Caco-2 (cell line): Measurements from ENCODE around the gene VASH1. TPM values are rescaled to one million over a fixed set of nuclear protein-coding genes. Genes with fewer than 3 reads are reported as not detected.

ENCODE experiments used
- BruUV-seq: library from RNA; stranded (reverse); fragments of 400-500 nt; replicated peaks from 2 replicates; lab custom pipeline; 2021; lab: Mats Ljungman, UMichigan
- CTCF ChIA-PET: fragments of 300-600 bp; sonication (Branson Sonifier 250); formaldehyde crosslinking; loops from one replicate; lab custom pipeline; 2022; ENCODE audit warnings: antibody characterized with exemption; lab: Charles Lee
- POLR2A ChIA-PET: fragments of 300-600 bp; sonication (Branson Sonifier 250); formaldehyde crosslinking; loops from one replicate; lab custom pipeline; 2022; ENCODE audit warnings: antibody characterized with exemption; lab: Charles Lee
- DNase-seq, 2 experiments: peaks; one replicate each; pipeline versions ENCODE4 v3.0.0 to v3.0.0-alpha.2; 2020 to 2022
- H3K27me3 ChIP-seq: replicated peaks from 2 replicates; pipeline ENCODE4 v1.6.0; 2011; ENCODE audit warnings: low read length; ENCODE audit not compliant: control insufficient read depth, insufficient read depth
- H3K36me3 ChIP-seq: 2 replicates; pipeline ENCODE4 v1.5.1; 2011; ENCODE audit warnings: low read length; ENCODE audit not compliant: control insufficient read depth, insufficient read depth
- H3K4me1 ChIP-seq: fragments of 250-450 bp; sonication (Bioruptor Pico); 2 replicates; pipeline ENCODE4 v1.5.1; 2020; ENCODE audit warnings: mild to moderate bottlenecking
- H3K4me3 ChIP-seq: 2 replicates; pipeline ENCODE4 v1.5.1; 2011; ENCODE audit warnings: low read depth, mild to moderate bottlenecking, control low read depth, low read length
- H3K9me3 ChIP-seq: fragments of 250-450 bp; sonication (Bioruptor Pico); 2 replicates; pipeline ENCODE4 v1.5.1; 2020; ENCODE audit warnings: mild to moderate bottlenecking, moderate library complexity
- H3K27ac Mint-ChIP-seq: one replicate; pipeline ENCODE4 v1.8.0; 2022; ENCODE audit warnings: mixed read lengths; ENCODE audit not compliant: unreplicated experiment
- H3K27me3 Mint-ChIP-seq: one replicate; pipeline ENCODE4 v1.8.0; 2022; ENCODE audit warnings: mixed read lengths; ENCODE audit not compliant: insufficient read depth, unreplicated experiment
- H3K36me3 Mint-ChIP-seq: one replicate; pipeline ENCODE4 v1.8.0; 2022; ENCODE audit warnings: mild to moderate bottlenecking, mixed read lengths; ENCODE audit not compliant: insufficient read depth, unreplicated experiment
- H3K4me1 Mint-ChIP-seq: one replicate; pipeline ENCODE4 v1.8.0; 2022; ENCODE audit warnings: low read depth, mixed read lengths; ENCODE audit not compliant: unreplicated experiment
- H3K4me3 Mint-ChIP-seq: one replicate; pipeline ENCODE4 v1.8.0; 2022; ENCODE audit warnings: mild to moderate bottlenecking, moderate library complexity, mixed read lengths; ENCODE audit not compliant: unreplicated experiment
- H3K9me3 Mint-ChIP-seq: one replicate; pipeline ENCODE4 v1.8.0; 2022; ENCODE audit warnings: mixed read lengths; ENCODE audit not compliant: unreplicated experiment
- CTCF ChIP-seq, 2 experiments: fragments of 200-600 bp in 1 of 2; IDR thresholded peaks; 1 replicate in 1 of 2; 2 replicates in 1 of 2; pipeline versions ENCODE4 v1.5.1 to v1.8.0; 2011 to 2022; ENCODE audit warnings: antibody characterized with exemption in 1 of 2, control low read depth in 1 of 2, inconsistent platforms in 1 of 2, low read depth in 1 of 2, low read length in 1 of 2, mild to moderate bottlenecking in 1 of 2, moderate library complexity in 1 of 2; ENCODE audit not compliant: insufficient read depth in 1 of 2, severe bottlenecking in 1 of 2, unreplicated experiment in 1 of 2
- intact Hi-C: fragments of 100-400 bp; cut with micrococcal nuclease; formaldehyde crosslinking; loops from one replicate; pipeline ENCODE4 v1.10.0; 2022; ENCODE audit not compliant: unreplicated experiment
- total RNA-seq: library from RNA; stranded (reverse); gene quantifications from 2 replicates; pipeline ENCODE4 v1.2.3, GENCODE V29; 2022

VASH1 gene
- total RNA-seq, 1 experiment from 2014 or later, result 0.18 TPM

DNA sequence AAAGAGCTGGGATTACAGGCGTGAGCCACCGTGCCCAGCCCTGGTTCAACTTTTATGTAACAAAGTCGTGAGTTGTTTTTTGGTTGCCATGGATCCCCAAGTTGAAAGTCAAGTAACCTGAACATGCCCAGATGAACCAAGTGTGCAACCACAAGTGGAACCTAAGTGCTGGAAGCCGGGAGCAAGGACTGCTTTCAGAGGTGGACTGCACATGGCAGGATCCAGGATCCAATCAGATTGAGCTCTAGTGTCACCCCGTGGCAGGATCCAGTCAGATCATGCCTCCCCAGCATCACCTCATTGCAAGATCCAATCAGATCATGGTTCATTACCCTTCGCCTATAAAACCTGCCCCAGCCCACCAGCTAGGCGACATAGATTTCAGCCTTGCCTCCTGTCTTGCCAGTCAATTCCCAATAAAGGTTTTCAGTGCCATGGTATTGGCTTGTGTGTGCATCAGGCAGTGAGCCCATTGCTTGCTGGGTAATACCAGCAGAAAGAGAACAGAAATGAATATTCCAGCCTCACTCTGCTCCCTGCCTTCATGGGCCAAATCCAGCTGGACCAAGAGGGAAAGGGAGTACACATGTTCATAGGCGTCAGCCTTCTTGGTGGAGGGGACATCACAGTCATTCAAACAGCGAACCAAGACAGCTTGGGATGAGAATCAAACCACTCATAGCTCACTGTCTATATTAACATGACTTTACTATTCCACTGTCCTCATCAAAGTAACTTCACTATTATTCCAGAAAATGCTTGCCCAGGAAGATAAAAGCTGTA is 43.6 kb upstream of the VASH1 start:
- Histone ChIP-seq H3K4me1 (no peaks in the 10 kb centered on the region), H3K4me3 (no peak overlapping the region), H3K36me3 (no peaks in the 10 kb centered on the region), H3K27me3 (no peaks in the 10 kb centered on the region), H3K9me3 (no peaks in the 10 kb centered on the region)
- CTCF ChIA-PET, result no interaction called here
- intact Hi-C loops, result no loop called here
- H3K27me3 Mint-ChIP-seq, result peaks cover 13% of the 10 kb centered on the region
- no peak overlapping the region for H3K4me3 Mint-ChIP-seq
- no peak overlapping the region for H3K27ac Mint-ChIP-seq
- H3K4me1 Mint-ChIP-seq, result no peaks in the 10 kb centered on the region
- no TSS peak for BruUV-seq
- H3K36me3 Mint-ChIP-seq, result no peaks in the 10 kb centered on the region
- POLR2A ChIA-PET, result no interaction called here
- no peak for DNase-seq
- no peak for TF ChIP-seq CTCF (IDR thresholded peaks at IDR 0.05; ENCODE audit: insufficient read depth in 1 of 2, low read depth in 1 of 2, low read length in 1 of 2, severe bottlenecking in 1 of 2, unreplicated experiment in 1 of 2)
- H3K9me3 Mint-ChIP-seq, result no peaks in the 10 kb centered on the region

DNA sequence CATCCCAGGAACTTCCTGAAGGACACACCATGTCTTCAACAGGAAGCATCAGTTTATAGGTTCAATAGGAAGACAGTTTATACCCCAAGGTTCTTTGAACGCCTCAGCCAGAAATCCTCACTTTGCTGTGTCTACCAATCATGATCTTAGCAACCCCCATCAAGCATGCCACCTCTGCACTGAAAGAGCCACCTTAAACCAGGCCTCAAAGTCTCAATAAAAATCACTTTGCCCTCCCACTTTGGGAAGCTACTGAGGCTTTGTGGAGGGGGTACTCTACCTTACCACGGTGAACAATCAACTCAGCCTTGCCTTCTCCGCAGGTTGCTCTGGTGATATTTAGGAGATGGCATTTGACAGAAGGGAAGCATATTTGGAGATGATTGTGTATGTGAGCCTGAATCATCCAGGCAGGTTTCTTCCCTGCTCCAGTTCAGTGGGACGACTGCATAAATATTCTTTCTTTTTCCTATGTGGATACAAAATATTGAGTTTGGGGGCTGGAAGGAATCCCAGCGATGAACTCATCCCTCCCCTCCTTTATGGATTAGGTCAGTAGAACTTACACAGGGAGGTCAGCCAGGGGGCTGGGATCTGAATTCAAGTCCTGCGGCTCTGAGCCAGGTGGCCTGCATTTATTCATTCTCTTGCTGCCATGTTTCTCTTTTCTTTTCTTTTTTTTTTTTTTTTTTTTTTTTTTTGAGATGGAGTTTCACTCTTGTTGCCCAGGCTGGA is 42.8 kb upstream of the VASH1 start:
- POLR2A ChIA-PET, result no interaction called here
- Mint-ChIP-seq H3K4me1 (no peaks in the 10 kb centered on the region), H3K9me3 (no peaks in the 10 kb centered on the region), H3K27me3 (peaks cover 11% of the 10 kb centered on the region), H3K36me3 (no peaks in the 10 kb centered on the region), H3K4me3 (no peak overlapping the region), H3K27ac (no peak overlapping the region)
- H3K4me1 ChIP-seq, result no peaks in the 10 kb centered on the region
- no peaks in the 10 kb centered on the region for H3K9me3 ChIP-seq
- CTCF ChIA-PET, result no interaction called here
- H3K27me3 ChIP-seq, result no peaks in the 10 kb centered on the region
- intact Hi-C loops, result no loop called here
- no peak for TF ChIP-seq CTCF (IDR thresholded peaks at IDR 0.05; ENCODE audit: insufficient read depth in 1 of 2, low read depth in 1 of 2, low read length in 1 of 2, severe bottlenecking in 1 of 2, unreplicated experiment in 1 of 2)
- BruUV-seq, result no TSS peak
- no peak overlapping the region for H3K4me3 ChIP-seq
- no peak for DNase-seq
- no peaks in the 10 kb centered on the region for H3K36me3 ChIP-seq

- Histone ChIP-seq H3K9me3 (no peaks in the 10 kb centered on the region), H3K4me1 (no peaks in the 10 kb centered on the region), H3K4me3 (no peak overlapping the region), H3K27me3 (no peaks in the 10 kb centered on the region), H3K36me3 (no peaks in the 10 kb centered on the region)
- CTCF ChIA-PET, result interaction anchor here (0.9 kb wide), 1 partner anchor 9 kb away, joined by 4 read pairs; no protein-coding TSS in a partner anchor
- H3K27ac Mint-ChIP-seq, result no peak overlapping the region
- no peak for TF ChIP-seq CTCF (IDR thresholded peaks at IDR 0.05; ENCODE audit: insufficient read depth in 1 of 2, low read depth in 1 of 2, low read length in 1 of 2, severe bottlenecking in 1 of 2, unreplicated experiment in 1 of 2)
- H3K4me3 Mint-ChIP-seq, result no peak overlapping the region
- intact Hi-C loops, result no loop called here
- H3K4me1 Mint-ChIP-seq, result no peaks in the 10 kb centered on the region
- H3K27me3 Mint-ChIP-seq, result peaks cover 6% of the 10 kb centered on the region
- DNase-seq, result no peak
- no peaks in the 10 kb centered on the region for H3K36me3 Mint-ChIP-seq
- BruUV-seq, result no TSS peak
- POLR2A ChIA-PET, result no interaction called here
- H3K9me3 Mint-ChIP-seq, result no peaks in the 10 kb centered on the region
Observed at GRCh38 chr14:76719666-76720065, 41.6 kb upstream of the VASH1 start.
